HepG2 (cell line): ENCODE measurements around the gene TCTN2. TPM values are rescaled to one million over a fixed set of nuclear protein-coding genes. Genes with fewer than 3 reads are reported as not detected.

Experiments used
- AHR ChIP-seq: IDR thresholded peaks from 2 replicates; pipeline ENCODE4 v1.6.1; 2018; ENCODE audit warnings: missing genetic modification reagents, missing compliant biosample characterization
- ATF5 ChIP-seq: sonication (generic); formaldehyde crosslinking; IDR thresholded peaks from 2 replicates; pipeline ENCODE4 v1.4.0; 2020; ENCODE audit warnings: mild to moderate bottlenecking, low read depth, missing genetic modification reagents
- ERF ChIP-seq: IDR thresholded peaks from 2 replicates; pipeline ENCODE4 v1.6.1; 2018; ENCODE audit warnings: missing biosample characterization, missing genetic modification reagents
- GABPA ChIP-seq, 2 experiments: IDR thresholded peaks; 2 replicates each; pipeline ENCODE4 v1.6.1; 2011 to 2016; ENCODE audit warnings: low read depth in 2 of 2, low read length in 1 of 2, missing biosample characterization in 1 of 2, missing genetic modification characterization in 1 of 2
- HNF4G ChIP-seq, 2 experiments: sonication (generic) in 1 of 2; formaldehyde crosslinking in 1 of 2; IDR thresholded peaks; 2 replicates each; pipeline versions ENCODE4 v1.4.0 to v1.6.1; 2011 to 2020; ENCODE audit warnings: borderline replicate concordance in 2 of 2, low read depth in 2 of 2, mild to moderate bottlenecking in 2 of 2, low read length in 1 of 2, missing genetic modification reagents in 1 of 2, moderate library complexity in 1 of 2
- KLF12 ChIP-seq: sonication (generic); formaldehyde crosslinking; IDR thresholded peaks from 2 replicates; pipeline ENCODE4 v1.4.0; 2020; ENCODE audit warnings: missing genetic modification reagents, borderline replicate concordance
- PAWR ChIP-seq: sonication (generic); formaldehyde crosslinking; IDR thresholded peaks from 2 replicates; pipeline ENCODE4 v1.4.0; 2020; ENCODE audit warnings: missing genetic modification reagents, mild to moderate bottlenecking, borderline replicate concordance
- PLRG1 ChIP-seq: fragments of 450-650 bp; conservative IDR thresholded peaks from 2 replicates; pipeline ENCODE4 v1.6.1; 2016
- RFXANK ChIP-seq: IDR thresholded peaks from 2 replicates; pipeline ENCODE4 v1.6.1; 2016
- SNAPC5 ChIP-seq: sonication (generic); formaldehyde crosslinking; IDR thresholded peaks from 2 replicates; pipeline ENCODE4 v1.8.1; 2023; ENCODE audit warnings: mild to moderate bottlenecking, missing genetic modification reagents, borderline replicate concordance
- TAF1 ChIP-seq: sonication (generic); formaldehyde crosslinking; IDR thresholded peaks from 2 replicates; pipeline ENCODE4 v1.4.0; 2020; ENCODE audit warnings: missing genetic modification reagents
- THYN1 ChIP-seq: sonication (generic); formaldehyde crosslinking; IDR thresholded peaks from 2 replicates; pipeline ENCODE4 v1.8.1; 2023; ENCODE audit warnings: low read depth, mild to moderate bottlenecking, moderate library complexity, missing genetic modification reagents, borderline replicate concordance
- ZFAT ChIP-seq: sonication (generic); formaldehyde crosslinking; conservative IDR thresholded peaks from 2 replicates; pipeline ENCODE4 v1.8.1; 2023; ENCODE audit warnings: missing genetic modification reagents, inconsistent platforms
- ZFP37 ChIP-seq: sonication (generic); formaldehyde crosslinking; IDR thresholded peaks from 2 replicates; pipeline ENCODE4 v1.4.0; 2020; ENCODE audit warnings: missing genetic modification reagents, borderline replicate concordance
- ZFP62 ChIP-seq: sonication (generic); formaldehyde crosslinking; IDR thresholded peaks from 2 replicates; pipeline ENCODE4 v1.4.0; 2020; ENCODE audit warnings: missing genetic modification reagents
- ZIK1 ChIP-seq: sonication (generic); formaldehyde crosslinking; IDR thresholded peaks from 2 replicates; pipeline ENCODE4 v1.5.0; 2020; ENCODE audit warnings: mild to moderate bottlenecking, low read depth, missing genetic modification reagents, borderline replicate concordance
- ZNF264 ChIP-seq: sonication (generic); formaldehyde crosslinking; IDR thresholded peaks from 2 replicates; pipeline ENCODE4 v1.4.0; 2020; ENCODE audit warnings: missing genetic modification reagents
- ZNF331 ChIP-seq: sonication (generic); formaldehyde crosslinking; IDR thresholded peaks from 2 replicates; pipeline ENCODE4 v1.4.0; 2020; ENCODE audit warnings: missing genetic modification reagents
- ZNF530 ChIP-seq: sonication (generic); formaldehyde crosslinking; IDR thresholded peaks from 2 replicates; pipeline ENCODE4 v1.5.0; 2020; ENCODE audit warnings: low read depth, mild to moderate bottlenecking, missing genetic modification reagents
- ZNF841 ChIP-seq: sonication (generic); formaldehyde crosslinking; IDR thresholded peaks from 2 replicates; pipeline ENCODE4 v1.8.1; 2023; ENCODE audit warnings: missing genetic modification reagents, borderline replicate concordance
- ZNF850 ChIP-seq: sonication (generic); formaldehyde crosslinking; conservative IDR thresholded peaks from 2 replicates; pipeline ENCODE4 v1.9.0; 2021; ENCODE audit warnings: mild to moderate bottlenecking, missing genetic modification reagents
- polyA plus RNA-seq, 8 experiments: library from polyadenylated mRNA; depleted of rRNA in 3 of 8; stranded (reverse) in 7 of 8; unstranded in 1 of 8; fragments of >200 nt; fragmentation: Illumina TruSeq in 4 of 8; extraction: Trizol in 4 of 8; gene quantifications; 2 replicates each; pipeline versions ENCODE4 v1.2.1 to v1.2.3, GENCODE V29; 2011 to 2016; ENCODE audit warnings: low read depth in 4 of 8, missing spikeins in 1 of 8, mixed read lengths in 1 of 8; ENCODE audit not compliant: insufficient read depth in 1 of 8
- total RNA-seq, 5 experiments: library from RNA; depleted of rRNA; stranded (reverse); fragments of >200 nt; fragmentation: Illumina TruSeq; extraction: Trizol; gene quantifications; 2 replicates each; pipeline ENCODE4 v1.2.3, GENCODE V29; 2016; ENCODE audit warnings: low read depth in 1 of 5
- TF ChIP-seq, protein P1 (sequence below): IDR thresholded peaks from 2 replicates; pipeline ENCODE4 v1.6.1; 2016
- TF ChIP-seq, protein P2 (sequence below): sonication (generic); formaldehyde crosslinking; IDR thresholded peaks from 2 replicates; pipeline ENCODE4 v1.4.0; 2020; ENCODE audit warnings: mild to moderate bottlenecking, missing genetic modification reagents
- TF ChIP-seq, protein P3 (sequence below): sonication (generic); formaldehyde crosslinking; IDR thresholded peaks from 2 replicates; pipeline ENCODE4 v1.5.1; 2020; ENCODE audit warnings: mild to moderate bottlenecking, missing genetic modification reagents

Gene TCTN2
- total and polyA plus RNA-seq, 2 of the 13 experiments (the other 11 are each of a cell fraction or from before 2014, with no cell fraction given), result 5.0 to 8.1 TPM

DNA sequence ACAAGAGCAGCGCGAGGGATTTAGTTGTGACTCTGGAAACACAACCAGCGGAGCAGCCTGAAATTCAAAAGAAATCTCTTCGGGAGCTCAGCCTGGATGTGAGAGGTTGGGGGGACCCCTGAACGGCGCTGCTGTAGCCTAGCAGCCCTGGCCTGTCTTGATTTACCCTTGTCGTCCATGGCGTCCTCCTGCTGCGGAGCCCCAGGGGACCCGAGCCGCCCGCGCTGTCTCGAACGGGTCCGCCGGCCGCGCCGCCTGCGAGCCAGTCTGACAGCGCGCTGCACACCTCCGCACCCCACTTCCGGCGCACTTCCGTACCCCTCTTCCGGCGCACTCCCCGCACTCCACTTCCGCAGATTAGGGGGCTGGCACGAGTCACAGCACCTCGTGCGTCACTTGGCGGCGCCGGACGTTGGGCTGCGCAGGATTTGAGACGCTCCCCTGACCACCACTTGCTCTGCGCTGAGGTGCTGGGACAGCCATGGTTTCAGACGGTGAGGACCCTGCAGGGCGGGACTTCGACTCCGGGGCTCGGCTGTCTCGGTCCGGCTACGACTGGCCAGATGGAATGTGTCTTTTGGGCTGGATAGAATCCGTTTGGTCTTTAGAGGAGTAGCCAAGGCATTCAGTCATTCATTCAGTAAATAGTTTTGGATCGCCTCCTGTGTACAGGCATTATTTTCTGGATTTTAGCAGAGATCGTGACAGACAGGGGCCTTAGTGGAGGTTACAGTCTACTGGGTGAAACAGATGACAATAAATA, 37.4 kb upstream of the TCTN2 start, which contains the start of the genes EIF2B1 and GTF2H3 (continued):
- 0 out of 2 replicates have a peak, but pooled peaks have one; percentile 67 for TF ChIP-seq THYN1
- no peak for TF ChIP-seq RFXANK (CRISPR knock-in tag)
- peak; percentile 87; the same call in 1 of the 2 replicates for TF ChIP-seq ERF (CRISPR knock-in tag)
- peak; percentile 84; the same call in 1 of the 2 replicates for TF ChIP-seq ZFP62 (CRISPR knock-in tag)
- no peak for TF ChIP-seq PAWR (CRISPR knock-in tag)
- TF ChIP-seq, protein P1, sequence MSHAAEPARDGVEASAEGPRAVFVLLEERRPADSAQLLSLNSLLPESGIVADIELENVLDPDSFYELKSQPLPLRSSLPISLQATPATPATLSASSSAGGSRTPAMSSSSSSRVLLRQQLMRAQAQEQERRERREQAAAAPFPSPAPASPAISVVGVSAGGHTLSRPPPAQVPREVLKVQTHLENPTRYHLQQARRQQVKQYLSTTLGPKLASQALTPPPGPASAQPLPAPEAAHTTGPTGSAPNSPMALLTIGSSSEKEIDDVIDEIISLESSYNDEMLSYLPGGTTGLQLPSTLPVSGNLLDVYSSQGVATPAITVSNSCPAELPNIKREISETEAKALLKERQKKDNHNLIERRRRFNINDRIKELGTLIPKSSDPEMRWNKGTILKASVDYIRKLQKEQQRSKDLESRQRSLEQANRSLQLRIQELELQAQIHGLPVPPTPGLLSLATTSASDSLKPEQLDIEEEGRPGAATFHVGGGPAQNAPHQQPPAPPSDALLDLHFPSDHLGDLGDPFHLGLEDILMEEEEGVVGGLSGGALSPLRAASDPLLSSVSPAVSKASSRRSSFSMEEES, result peak; percentile 90
- TF ChIP-seq SNAPC5 (CRISPR knock-in tag), result peak; percentile 53; the same call in 1 of the 2 replicates
- no peak for TF ChIP-seq HNF4G (IDR thresholded peaks at IDR 0.05; ENCODE audit: borderline replicate concordance, low read depth, low read length)
- peak; percentile 52; the same call in 1 of the 2 replicates for TF ChIP-seq HNF4G (CRISPR knock-in tag; IDR thresholded peaks at IDR 0.05; ENCODE audit: borderline replicate concordance, low read depth)
- TF ChIP-seq, protein P2, sequence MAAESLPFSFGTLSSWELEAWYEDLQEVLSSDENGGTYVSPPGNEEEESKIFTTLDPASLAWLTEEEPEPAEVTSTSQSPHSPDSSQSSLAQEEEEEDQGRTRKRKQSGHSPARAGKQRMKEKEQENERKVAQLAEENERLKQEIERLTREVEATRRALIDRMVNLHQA (CRISPR knock-in tag), result no peak
- no peak for TF ChIP-seq ZNF530 (CRISPR knock-in tag)
- TF ChIP-seq, protein P3, sequence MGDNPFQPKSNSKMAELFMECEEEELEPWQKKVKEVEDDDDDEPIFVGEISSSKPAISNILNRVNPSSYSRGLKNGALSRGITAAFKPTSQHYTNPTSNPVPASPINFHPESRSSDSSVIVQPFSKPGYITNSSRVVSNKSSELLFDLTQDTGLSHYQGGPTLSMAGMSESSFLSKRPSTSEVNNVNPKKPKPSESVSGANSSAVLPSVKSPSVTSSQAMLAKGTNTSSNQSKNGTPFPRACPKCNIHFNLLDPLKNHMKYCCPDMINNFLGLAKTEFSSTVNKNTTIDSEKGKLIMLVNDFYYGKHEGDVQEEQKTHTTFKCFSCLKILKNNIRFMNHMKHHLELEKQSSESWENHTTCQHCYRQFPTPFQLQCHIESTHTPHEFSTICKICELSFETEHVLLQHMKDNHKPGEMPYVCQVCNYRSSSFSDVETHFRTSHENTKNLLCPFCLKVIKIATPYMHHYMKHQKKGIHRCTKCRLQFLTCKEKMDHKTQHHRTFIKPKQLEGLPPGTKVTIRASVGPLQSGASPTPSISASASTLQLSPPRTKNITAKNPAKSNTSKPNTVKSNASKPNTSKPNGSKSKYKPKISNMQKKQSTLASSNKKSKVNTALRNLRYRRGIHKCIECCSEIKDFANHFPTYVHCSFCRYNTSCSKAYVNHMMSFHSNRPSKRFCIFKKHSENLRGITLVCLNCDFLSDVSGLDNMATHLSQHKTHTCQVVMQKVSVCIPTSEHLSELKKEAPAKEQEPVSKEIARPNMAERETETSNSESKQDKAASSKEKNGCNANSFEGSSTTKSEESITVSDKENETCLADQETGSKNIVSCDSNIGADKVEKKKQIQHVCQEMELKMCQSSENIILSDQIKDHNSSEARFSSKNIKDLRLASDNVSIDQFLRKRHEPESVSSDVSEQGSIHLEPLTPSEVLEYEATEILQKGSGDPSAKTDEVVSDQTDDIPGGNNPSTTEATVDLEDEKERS (CRISPR knock-in tag), result no peak
- TF ChIP-seq ZFP37 (CRISPR knock-in tag), result peak; percentile 92; the same call in 1 of the 2 replicates
- no peak for TF ChIP-seq PLRG1
- no peak for TF ChIP-seq ZNF850 (CRISPR knock-in tag)
- no peak for TF ChIP-seq ZNF841 (CRISPR knock-in tag)
- no peak for TF ChIP-seq ZFAT (CRISPR knock-in tag)
- 0 out of 2 replicates have a peak, but pooled peaks have one; percentile 68 for TF ChIP-seq ZNF264 (CRISPR knock-in tag)
- TF ChIP-seq TAF1 (CRISPR knock-in tag), result peak; percentile 98
- peak; percentile 100 for TF ChIP-seq GABPA (IDR thresholded peaks at IDR 0.05; ENCODE audit: low read depth, low read length)
- TF ChIP-seq GABPA (CRISPR knock-in tag; IDR thresholded peaks at IDR 0.05; ENCODE audit: low read depth), result peak; percentile 96
- 0 out of 2 replicates have a peak, but pooled peaks have one; percentile 70 for TF ChIP-seq KLF12 (CRISPR knock-in tag)
- TF ChIP-seq ZNF331 (CRISPR knock-in tag), result peak; percentile 74
- peak; percentile 87 for TF ChIP-seq ZIK1
- peak; percentile 78; the same call in 1 of the 2 replicates for TF ChIP-seq ATF5 (CRISPR knock-in tag)
- TF ChIP-seq AHR (CRISPR knock-in tag), result no peak
